RKO (cell line): ENCODE results near the gene SLC22A16.
"Not testable (repeated sequence)": the region's sequence is repeated elsewhere in the genome, so short reads cannot be mapped to it uniquely, and the experiment has no call there.

Experiments
- DNase-seq: peaks from one replicate; pipeline ENCODE4 v3.0.0-alpha.2; 2016; ENCODE audit warnings: low spot score

SLC22A16 gene

GRCh38 chr6:110490110-110490509 lies 13.7 kb upstream of the SLC22A16 start:
- DNase-seq: no peak

- no peak for DNase-seq
Observed at GRCh38 chr6:110488606-110489190, 12.3 kb upstream of the SLC22A16 start.

- not testable (repeated sequence) for DNase-seq
Observed at GRCh38 chr6:110487968-110488381, 11.6 kb upstream of the SLC22A16 start.

- DNase-seq: no peak
Observed at GRCh38 chr6:110486756-110487155, 10.3 kb upstream of the SLC22A16 start.

GRCh38 chr6:110485491-110485890 lies 9.1 kb upstream of the SLC22A16 start:
- DNase-seq: no peak

- DNase-seq: no peak
Observed at GRCh38 chr6:110484321-110484720, 7.9 kb upstream of the SLC22A16 start.

- DNase-seq: no peak
Observed at GRCh38 chr6:110482774-110483400, 6.5 kb upstream of the SLC22A16 start.

- no peak for DNase-seq
Observed at GRCh38 chr6:110481081-110481480, 4.7 kb upstream of the SLC22A16 start.

GRCh38 chr6:110475066-110475653 lies 1.3 kb downstream of the SLC22A16 start:
- no peak for DNase-seq

GRCh38 chr6:110474500-110474899 lies 1.9 kb downstream of the SLC22A16 start:
- DNase-seq: no peak

GRCh38 chr6:110472739-110473138 lies 3.7 kb downstream of the SLC22A16 start:
- DNase-seq: no peak

- no peak for DNase-seq
Observed at GRCh38 chr6:110471726-110472365, 4.6 kb downstream of the SLC22A16 start.

- no peak for DNase-seq
Observed at GRCh38 chr6:110468731-110469130, 7.7 kb downstream of the SLC22A16 start.

- DNase-seq: no peak
Observed at GRCh38 chr6:110467566-110468140, 8.8 kb downstream of the SLC22A16 start.

- DNase-seq: no peak
Observed at GRCh38 chr6:110462884-110463481, 13.4 kb downstream of the SLC22A16 start.

GRCh38 chr6:110461376-110461775 lies 15.0 kb downstream of the SLC22A16 start:
- no peak for DNase-seq

GRCh38 chr6:110459137-110459536 lies 17.3 kb downstream of the SLC22A16 start:
- no peak for DNase-seq

- no peak for DNase-seq
Observed at GRCh38 chr6:110458476-110458875, 17.9 kb downstream of the SLC22A16 start.

- DNase-seq: peak; percentile 61
Observed at GRCh38 chr6:110457567-110458175, 18.7 kb downstream of the SLC22A16 start.

GRCh38 chr6:110456694-110457093 lies 19.7 kb downstream of the SLC22A16 start:
- DNase-seq: no peak

GRCh38 chr6:110449541-110449895 lies 26.9 kb downstream of the SLC22A16 start:
- DNase-seq: no peak
